H9 (cell line): ENCODE measurements around the gene MAP3K5. TPM values are rescaled to one million over a fixed set of nuclear protein-coding genes. Genes with fewer than 3 reads are reported as not detected.

Experiments used
- DNase-seq: peaks from one replicate; pipeline ENCODE4 v3.0.0-alpha.2; 2017
- H2AFZ ChIP-seq: one replicate; pipeline ENCODE4 v1.6.1; 2013; ENCODE audit warnings: mild to moderate bottlenecking, low read length, control low read depth, moderate library complexity
- H2AK5ac ChIP-seq: 2 replicates; pipeline ENCODE4 v1.6.1; 2013; ENCODE audit warnings: low read length, control low read depth, mixed read lengths; ENCODE audit not compliant: insufficient read length
- H2BK120ac ChIP-seq: one replicate; pipeline ENCODE4 v1.6.1; 2013; ENCODE audit warnings: low read depth, mild to moderate bottlenecking, low read length, control low read depth, inconsistent platforms; ENCODE audit not compliant: poor library complexity, severe bottlenecking
- H2BK12ac ChIP-seq: 2 replicates; pipeline ENCODE4 v1.6.1; 2013; ENCODE audit warnings: low read length, control low read depth, mixed read lengths, low read depth; ENCODE audit not compliant: insufficient read length
- H2BK15ac ChIP-seq: 2 replicates; pipeline ENCODE4 v1.6.1; 2013; ENCODE audit warnings: low read depth, low read length, control low read depth
- H2BK20ac ChIP-seq: one replicate; pipeline ENCODE4 v1.6.1; 2013; ENCODE audit warnings: low read depth, mild to moderate bottlenecking, low read length, control low read depth, inconsistent platforms; ENCODE audit not compliant: poor library complexity, severe bottlenecking
- H2BK5ac ChIP-seq: 2 replicates; pipeline ENCODE4 v1.6.1; 2013; ENCODE audit warnings: low read length, control low read depth, mixed read lengths; ENCODE audit not compliant: insufficient read length
- H3K14ac ChIP-seq: 2 replicates; pipeline ENCODE4 v1.6.1; 2013; ENCODE audit warnings: low read length, control low read depth; ENCODE audit not compliant: insufficient read depth
- H3K18ac ChIP-seq: 2 replicates; pipeline ENCODE4 v1.6.1; 2013; ENCODE audit warnings: low read depth, mild to moderate bottlenecking, mixed read lengths, low read length, control low read depth; ENCODE audit not compliant: insufficient read length
- H3K23ac ChIP-seq: 2 replicates; pipeline ENCODE4 v1.6.1; 2013; ENCODE audit warnings: low read length, control low read depth, mixed read lengths, low read depth; ENCODE audit not compliant: insufficient read length
- H3K23me2 ChIP-seq: 2 replicates; pipeline ENCODE4 v1.6.1; 2013; ENCODE audit warnings: low read depth, mild to moderate bottlenecking, mixed read lengths, low read length, control low read depth; ENCODE audit not compliant: insufficient read length, poor library complexity, severe bottlenecking
- H3K27ac ChIP-seq: 2 replicates; pipeline ENCODE4 v1.5.1; 2013; ENCODE audit warnings: low read length, control low read depth, mixed read lengths, low read depth; ENCODE audit not compliant: insufficient read length
- H3K27me3 ChIP-seq: 2 replicates; pipeline ENCODE4 v1.6.1; 2013; ENCODE audit warnings: low read length, control low read depth, inconsistent platforms; ENCODE audit not compliant: insufficient read depth
- H3K4ac ChIP-seq: 2 replicates; pipeline ENCODE4 v1.6.1; 2013; ENCODE audit warnings: low read depth, mild to moderate bottlenecking, control low read depth, inconsistent platforms, low read length, moderate library complexity
- H3K4me1 ChIP-seq: 2 replicates; pipeline ENCODE4 v1.6.1; 2013; ENCODE audit warnings: low read length, control low read depth, inconsistent platforms; ENCODE audit not compliant: insufficient read depth
- H3K4me2 ChIP-seq: 2 replicates; pipeline ENCODE4 v1.6.1; 2013; ENCODE audit warnings: low read length, control low read depth, mixed read lengths; ENCODE audit not compliant: insufficient read length, insufficient read depth
- H3K56ac ChIP-seq: 2 replicates; pipeline ENCODE4 v1.6.1; 2013; ENCODE audit warnings: low read depth, mild to moderate bottlenecking, mixed read lengths, low read length, control low read depth; ENCODE audit not compliant: insufficient read length
- H3K79me1 ChIP-seq: 2 replicates; pipeline ENCODE4 v1.6.1; 2013; ENCODE audit warnings: low read depth, mild to moderate bottlenecking, moderate library complexity, low read length, control low read depth, inconsistent platforms; ENCODE audit not compliant: insufficient read depth, poor library complexity, severe bottlenecking
- H3K79me2 ChIP-seq: 2 replicates; pipeline ENCODE4 v1.6.1; 2013; ENCODE audit warnings: low read length, control low read depth, inconsistent platforms; ENCODE audit not compliant: insufficient read depth
- H3K9ac ChIP-seq: 2 replicates; pipeline ENCODE4 v1.6.1; 2013; ENCODE audit warnings: low read length, control low read depth, mixed read lengths; ENCODE audit not compliant: insufficient read length; ENCODE audit errors: extremely low read depth
- H3K9me3 ChIP-seq: one replicate; pipeline ENCODE4 v1.6.1; 2013; ENCODE audit warnings: low read depth, low read length, inconsistent platforms; ENCODE audit not compliant: control insufficient read depth
- H3T11ph ChIP-seq: one replicate; pipeline ENCODE4 v1.6.1; 2013; ENCODE audit warnings: mild to moderate bottlenecking, low read length, control low read depth, inconsistent platforms
- H4K20me1 ChIP-seq: one replicate; pipeline ENCODE4 v1.6.1; 2013; ENCODE audit not compliant: control insufficient read depth, insufficient read length, insufficient read depth
- H4K5ac ChIP-seq: 2 replicates; pipeline ENCODE4 v1.6.1; 2013; ENCODE audit warnings: low read depth, mild to moderate bottlenecking, mixed read lengths, low read length, control low read depth; ENCODE audit not compliant: insufficient read length
- H4K8ac ChIP-seq: replicated peaks from 2 replicates; pipeline ENCODE4 v1.6.1; 2013; ENCODE audit warnings: low read length, control low read depth, mixed read lengths, low read depth; ENCODE audit not compliant: insufficient read length
- H4K91ac ChIP-seq: 2 replicates; pipeline ENCODE4 v1.6.1; 2013; ENCODE audit warnings: low read depth, mild to moderate bottlenecking, moderate library complexity, mixed read lengths, low read length, control low read depth; ENCODE audit not compliant: insufficient read length
- H3K27ac Mint-ChIP-seq, 3 experiments: 2 replicates in 2 of 3; 3 replicates in 1 of 3; pipeline ENCODE4 v1.8.0; 2020 to 2021; ENCODE audit warnings: mixed read lengths in 3 of 3, mild to moderate bottlenecking in 1 of 3, moderate library complexity in 1 of 3
- H3K27me3 Mint-ChIP-seq: 2 replicates; pipeline ENCODE4 v1.8.0; 2021; ENCODE audit warnings: low read depth, mild to moderate bottlenecking, moderate library complexity, mixed read lengths
- H3K36me3 Mint-ChIP-seq, 3 experiments: 2 replicates in 2 of 3; 3 replicates in 1 of 3; pipeline ENCODE4 v1.8.0; 2020 to 2021; ENCODE audit warnings: low read depth in 3 of 3, mixed read lengths in 3 of 3; ENCODE audit not compliant: insufficient read depth in 1 of 3
- H3K4me1 Mint-ChIP-seq, 2 experiments: 2 replicates each; pipeline ENCODE4 v1.8.0; 2020; ENCODE audit warnings: mixed read lengths in 2 of 2
- H3K4me3 Mint-ChIP-seq, 2 experiments: 2 replicates in 1 of 2; 3 replicates in 1 of 2; pipeline ENCODE4 v1.8.0; 2020 to 2021; ENCODE audit warnings: mild to moderate bottlenecking in 2 of 2, mixed read lengths in 2 of 2, moderate library complexity in 1 of 2
- H3K9me3 Mint-ChIP-seq, 2 experiments: 2 replicates in 1 of 2; 3 replicates in 1 of 2; pipeline ENCODE4 v1.8.0; 2020; ENCODE audit warnings: mild to moderate bottlenecking in 2 of 2, mixed read lengths in 2 of 2, moderate library complexity in 1 of 2
- CTCF ChIP-seq: fragments of 200-600 bp; sonication (generic); conservative IDR thresholded peaks from 3 replicates; pipeline ENCODE4 v1.8.0; 2021; ENCODE audit warnings: antibody characterized with exemption, mild to moderate bottlenecking
- whole genome bisulfite sequencing: extraction: QIAGEN DNeasy Blood & Tissue Kit; methylation state at CpG from one replicate; pipeline ENCODE4 v1.1.7; 2013; ENCODE audit warnings: missing lambda C conversion rate, low lambda C conversion rate, mixed read lengths; ENCODE audit not compliant: insufficient read length; ENCODE audit errors: extremely low coverage; 5-methylcytosine and 5-hydroxymethylcytosine counted together
- total RNA-seq: library from RNA; stranded (reverse); gene quantifications from 2 replicates; pipeline ENCODE4 v1.2.1, GENCODE V29; 2021

MAP3K5 gene
- total RNA-seq, 1 experiment from 2014 or later = 1.6 TPM

GRCh38 chr6:136701045-136701444, 91.2 kb downstream of the MAP3K5 start:
- H3K27ac Mint-ChIP-seq = no peak overlapping the region
- H3K36me3 Mint-ChIP-seq = no peaks in the 10 kb centered on the region

More at GRCh38 chr6:136701045-136701444, 91.2 kb downstream of the MAP3K5 start:
- no peak overlapping the region for H3K4me2 ChIP-seq
- no peak overlapping the region for H3K14ac ChIP-seq
- H3K56ac ChIP-seq = no peak overlapping the region
- no peak overlapping the region for H2BK5ac ChIP-seq
- no peaks in the 10 kb centered on the region for H4K20me1 ChIP-seq
- H2BK120ac ChIP-seq = no peak overlapping the region
- H3K9ac ChIP-seq = no peak overlapping the region
- WGBS = no CpG with 5 or more reads among the region's 3 CpGs
- no peak overlapping the region for H2AK5ac ChIP-seq
- no peak overlapping the region for H3K18ac ChIP-seq
- H3K4me3 Mint-ChIP-seq = no peak overlapping the region
- no peak for DNase-seq
- no peaks in the 10 kb centered on the region for H3K79me2 ChIP-seq
- H2BK20ac ChIP-seq = no peak overlapping the region
- no peaks in the 10 kb centered on the region for H3K4me1 Mint-ChIP-seq
- H4K5ac ChIP-seq = no peak overlapping the region
- H3T11ph ChIP-seq = no peak overlapping the region
- H3K4me1 ChIP-seq = no peaks in the 10 kb centered on the region
- no peaks in the 10 kb centered on the region for H3K9me3 Mint-ChIP-seq
- H3K23ac ChIP-seq = no peak overlapping the region
- no peak overlapping the region for H2BK12ac ChIP-seq
- H4K91ac ChIP-seq = no peak overlapping the region
- no peak overlapping the region for H2AFZ ChIP-seq
- no peak overlapping the region for H2BK15ac ChIP-seq
- no peak overlapping the region for H3K27ac ChIP-seq
- no peak overlapping the region for H3K4ac ChIP-seq
- no peaks in the 10 kb centered on the region for H3K23me2 ChIP-seq
- no peak overlapping the region for H4K8ac ChIP-seq
- no peaks in the 10 kb centered on the region; the same call in 1 of the 2 replicates for H3K27me3 Mint-ChIP-seq
- TF ChIP-seq CTCF = no peak
- H3K9me3 ChIP-seq = no peaks in the 10 kb centered on the region
- no peaks in the 10 kb centered on the region for H3K27me3 ChIP-seq
- no peaks in the 10 kb centered on the region for H3K79me1 ChIP-seq
